IPS-NIHi11 (cell line): ENCODE results near the gene BMP10.

ENCODE experiments used
- DNase-seq: peaks from one replicate; pipeline ENCODE4 v3.0.0; 2012; ENCODE audit warnings: mixed read lengths, low spot score

Gene BMP10

GRCh38 chr2:68850524-68850923 is 20.7 kb downstream of the BMP10 start:
- DNase-seq = no peak

- DNase-seq = no peak
Measured at GRCh38 chr2:68849579-68850030, 21.6 kb downstream of the BMP10 start.

- DNase-seq = no peak
Measured at GRCh38 chr2:68847751-68848150, 23.4 kb downstream of the BMP10 start.

- DNase-seq = no peak
Measured at GRCh38 chr2:68846091-68846490, 25.1 kb downstream of the BMP10 start.

- DNase-seq = no peak
Measured at GRCh38 chr2:68845043-68845442, 26.2 kb downstream of the BMP10 start.

- DNase-seq = peak; percentile 45
Measured at GRCh38 chr2:68839260-68839833, 31.9 kb downstream of the BMP10 start.

GRCh38 chr2:68838641-68839040 is 32.6 kb downstream of the BMP10 start:
- DNase-seq = no peak

- no peak for DNase-seq
Measured at GRCh38 chr2:68837861-68838341, 33.3 kb downstream of the BMP10 start.

- DNase-seq = peak; percentile 67
Measured at GRCh38 chr2:68837164-68837860, 33.9 kb downstream of the BMP10 start.

GRCh38 chr2:68835621-68836020 is 35.6 kb downstream of the BMP10 start:
- no peak for DNase-seq

GRCh38 chr2:68834737-68835376 is 36.3 kb downstream of the BMP10 start:
- no peak for DNase-seq

- no peak for DNase-seq
Measured at GRCh38 chr2:68833162-68833561, 38.0 kb downstream of the BMP10 start.

GRCh38 chr2:68832233-68832869 is 38.8 kb downstream of the BMP10 start:
- DNase-seq = no peak

GRCh38 chr2:68831686-68832232 is 39.4 kb downstream of the BMP10 start:
- no peak for DNase-seq

GRCh38 chr2:68829749-68830148 is 41.4 kb downstream of the BMP10 start:
- DNase-seq = no peak

GRCh38 chr2:68828887-68829708 is 42.1 kb downstream of the BMP10 start:
- DNase-seq = peak; percentile 61

- DNase-seq = no peak
Measured at GRCh38 chr2:68827666-68828065, 43.5 kb downstream of the BMP10 start.

GRCh38 chr2:68825866-68826265 is 45.3 kb downstream of the BMP10 start:
- no peak for DNase-seq

GRCh38 chr2:68824831-68825230 is 46.4 kb downstream of the BMP10 start:
- no peak for DNase-seq

- DNase-seq = no peak
Measured at GRCh38 chr2:68822207-68822872, 48.9 kb downstream of the BMP10 start.

GRCh38 chr2:68819556-68819955 is 51.6 kb downstream of the BMP10 start:
- no peak for DNase-seq
